ENCODE results near the gene NPAS3.

NPAS3 gene

GRCh38 chr14:33691907-33692306 lies 753.2 kb downstream of the NPAS3 start:
- DNase-seq, result no peak

- no peak for DNase-seq
Observed at GRCh38 chr14:33692762-33693161, 754.1 kb downstream of the NPAS3 start.

- DNase-seq, result no peak
Observed at GRCh38 chr14:33693237-33693636, 754.6 kb downstream of the NPAS3 start.

GRCh38 chr14:33696165-33696564 lies 757.5 kb downstream of the NPAS3 start:
- no peak for DNase-seq

GRCh38 chr14:33699300-33699983 lies 760.8 kb downstream of the NPAS3 start:
- no peak for DNase-seq

- no peak for DNase-seq
Observed at GRCh38 chr14:33700052-33700451, 761.4 kb downstream of the NPAS3 start.

- DNase-seq, result no peak
Observed at GRCh38 chr14:33702293-33702692, 763.6 kb downstream of the NPAS3 start.

GRCh38 chr14:33704481-33704880 lies 765.8 kb downstream of the NPAS3 start:
- DNase-seq, result no peak

GRCh38 chr14:33705490-33705889 lies 766.8 kb downstream of the NPAS3 start:
- DNase-seq, result no peak

GRCh38 chr14:33707716-33708115 lies 769.0 kb downstream of the NPAS3 start:
- no peak for DNase-seq

- DNase-seq, result no peak
Observed at GRCh38 chr14:33709283-33709682, 770.6 kb downstream of the NPAS3 start.

GRCh38 chr14:33709711-33710110 lies 771.0 kb downstream of the NPAS3 start:
- DNase-seq, result no peak

GRCh38 chr14:33710273-33710672 lies 771.6 kb downstream of the NPAS3 start:
- DNase-seq, result no peak

- DNase-seq, result no peak
Observed at GRCh38 chr14:33711194-33711593, 772.5 kb downstream of the NPAS3 start.

- no peak for DNase-seq
Observed at GRCh38 chr14:33711811-33712216, 773.1 kb downstream of the NPAS3 start.

GRCh38 chr14:33714527-33715226 lies 776.0 kb downstream of the NPAS3 start:
- DNase-seq, result no peak

- DNase-seq, result no peak
Observed at GRCh38 chr14:33715227-33715528, 776.5 kb downstream of the NPAS3 start.

- no peak for DNase-seq
Observed at GRCh38 chr14:33716921-33717320, 778.2 kb downstream of the NPAS3 start.

- DNase-seq, result no peak
Observed at GRCh38 chr14:33717866-33718265, 779.2 kb downstream of the NPAS3 start.

GRCh38 chr14:33720284-33720787 lies 781.7 kb downstream of the NPAS3 start:
- DNase-seq, result no peak

- no peak for DNase-seq
Observed at GRCh38 chr14:33726685-33727084, 788.0 kb downstream of the NPAS3 start.

GRCh38 chr14:33727606-33728005 lies 788.9 kb downstream of the NPAS3 start:
- DNase-seq, result no peak

- no peak for DNase-seq
Observed at GRCh38 chr14:33728010-33728498, 789.4 kb downstream of the NPAS3 start.

GRCh38 chr14:33730156-33730555 lies 791.5 kb downstream of the NPAS3 start:
- DNase-seq, result no peak

GRCh38 chr14:33732175-33732574 lies 793.5 kb downstream of the NPAS3 start:
- no peak for DNase-seq
